CD4-positive, alpha-beta T cell treated with Interleukin-17A for 4 hours (primary cell): ENCODE data around the gene RFWD3.

Source experiments
- DNase-seq: peaks from one replicate; pipeline ENCODE4 v3.0.0-alpha.2; 2020; ENCODE audit warnings: mixed read lengths

RFWD3 gene

GRCh38 chr16:74575807-74576643 is 90.7 kb downstream of the RFWD3 start:
- DNase-seq = no peak

GRCh38 chr16:74575175-74575806 is 91.4 kb downstream of the RFWD3 start:
- no peak for DNase-seq

- DNase-seq = no peak
Measured at GRCh38 chr16:74574146-74574545, 92.5 kb downstream of the RFWD3 start.

- no peak for DNase-seq
Measured at GRCh38 chr16:74573622-74574021, 93.1 kb downstream of the RFWD3 start.
